22Rv1 (cell line): ENCODE data around the gene CLNS1A.
"Not testable (repeated sequence)": the region's sequence is repeated elsewhere in the genome, so short reads cannot be mapped to it uniquely, and the experiment has no call there.

Experiments
- H3K27ac ChIP-seq: fragments of 450-650 bp; 2 replicates; pipeline ENCODE4 v1.5.1; 2017
- ZFX ChIP-seq: fragments of 450-650 bp; IDR thresholded peaks from 2 replicates; pipeline ENCODE4 v1.6.1; 2017; ENCODE audit warnings: antibody characterized with exemption, borderline replicate concordance
- TF ChIP-seq, protein P1 (sequence below): fragments of 450-650 bp; IDR thresholded peaks from 2 replicates; pipeline ENCODE4 v1.5.1; 2017; ENCODE audit warnings: mild to moderate bottlenecking

Gene CLNS1A

DNA sequence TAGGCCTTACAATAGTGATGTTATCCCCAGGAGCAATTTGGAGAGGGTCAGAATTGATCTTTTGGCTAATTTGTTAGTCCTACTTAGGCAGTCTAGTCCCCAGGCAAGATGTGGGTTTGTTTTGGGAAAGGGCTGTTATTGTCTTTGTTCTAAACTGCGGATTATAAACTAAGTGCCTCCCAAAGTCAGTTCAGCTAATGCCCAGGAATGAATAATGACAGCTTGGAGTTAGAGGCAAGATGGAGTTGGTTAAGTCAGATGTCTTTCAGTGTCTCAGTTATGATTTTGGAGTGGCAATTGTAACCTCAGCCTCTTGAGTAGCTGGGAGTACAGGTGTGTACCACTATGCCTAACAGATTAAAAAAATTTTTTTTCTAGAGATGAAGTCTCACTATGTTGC, 7.3 kb upstream of the CLNS1A start:
- TF ChIP-seq ZFX, result no peak
- TF ChIP-seq, protein P1, sequence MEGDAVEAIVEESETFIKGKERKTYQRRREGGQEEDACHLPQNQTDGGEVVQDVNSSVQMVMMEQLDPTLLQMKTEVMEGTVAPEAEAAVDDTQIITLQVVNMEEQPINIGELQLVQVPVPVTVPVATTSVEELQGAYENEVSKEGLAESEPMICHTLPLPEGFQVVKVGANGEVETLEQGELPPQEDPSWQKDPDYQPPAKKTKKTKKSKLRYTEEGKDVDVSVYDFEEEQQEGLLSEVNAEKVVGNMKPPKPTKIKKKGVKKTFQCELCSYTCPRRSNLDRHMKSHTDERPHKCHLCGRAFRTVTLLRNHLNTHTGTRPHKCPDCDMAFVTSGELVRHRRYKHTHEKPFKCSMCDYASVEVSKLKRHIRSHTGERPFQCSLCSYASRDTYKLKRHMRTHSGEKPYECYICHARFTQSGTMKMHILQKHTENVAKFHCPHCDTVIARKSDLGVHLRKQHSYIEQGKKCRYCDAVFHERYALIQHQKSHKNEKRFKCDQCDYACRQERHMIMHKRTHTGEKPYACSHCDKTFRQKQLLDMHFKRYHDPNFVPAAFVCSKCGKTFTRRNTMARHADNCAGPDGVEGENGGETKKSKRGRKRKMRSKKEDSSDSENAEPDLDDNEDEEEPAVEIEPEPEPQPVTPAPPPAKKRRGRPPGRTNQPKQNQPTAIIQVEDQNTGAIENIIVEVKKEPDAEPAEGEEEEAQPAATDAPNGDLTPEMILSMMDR, result no peak
- no peak overlapping the region for H3K27ac ChIP-seq

DNA sequence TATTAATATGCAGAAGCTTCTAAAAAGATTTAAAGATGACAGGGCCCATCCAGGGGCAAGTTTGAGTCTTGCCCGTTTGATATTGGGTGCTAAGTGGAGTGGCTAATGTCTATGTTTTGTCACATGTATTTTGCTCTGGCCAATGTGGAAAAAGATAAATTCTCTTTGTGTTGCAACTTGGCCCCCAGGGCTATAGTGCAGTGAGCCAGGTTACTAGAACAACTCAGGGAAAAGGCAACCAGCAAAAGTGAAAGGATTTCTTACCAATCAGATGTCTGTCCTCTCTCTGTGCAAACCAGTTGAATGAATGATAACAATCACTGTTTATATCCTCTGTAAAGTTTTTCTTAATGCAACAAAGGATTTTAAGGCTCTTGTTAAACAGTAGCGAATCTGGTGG, 4.6 kb upstream of the CLNS1A start:
- TF ChIP-seq ZFX, result no peak
- TF ChIP-seq, protein P1, result no peak
- no peak overlapping the region for H3K27ac ChIP-seq

DNA sequence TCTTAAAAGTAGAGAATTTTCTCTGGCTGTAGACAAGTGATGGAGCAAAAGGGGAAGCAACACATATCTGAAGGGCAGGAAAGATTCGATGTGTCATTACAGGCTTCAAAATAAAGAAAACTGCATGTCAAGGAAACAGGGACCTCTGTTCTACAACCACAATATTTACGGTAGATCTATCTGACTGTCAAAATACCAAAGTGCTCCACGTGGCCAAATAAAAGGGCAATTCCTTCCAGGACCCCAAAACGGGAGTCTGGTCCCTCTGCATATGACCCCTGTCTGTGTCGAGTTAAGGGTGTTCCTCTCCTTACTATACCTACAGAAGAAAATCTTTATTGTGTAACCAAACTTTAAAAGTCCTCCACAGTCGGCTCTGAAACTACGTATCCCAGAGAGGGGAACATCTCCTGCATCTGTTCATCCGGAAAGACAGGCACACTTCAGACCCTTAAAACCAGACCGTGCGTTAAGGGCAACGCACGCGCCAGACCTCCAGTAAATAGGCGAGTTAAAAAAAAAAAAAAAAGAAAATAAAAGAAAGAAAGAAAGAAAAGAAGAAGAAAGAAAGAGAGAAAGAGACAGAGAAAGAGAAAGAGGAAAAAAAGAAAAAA, 756 bp downstream of the CLNS1A start:
- H3K27ac ChIP-seq, result peak overlapping the region; percentile 73

DNA sequence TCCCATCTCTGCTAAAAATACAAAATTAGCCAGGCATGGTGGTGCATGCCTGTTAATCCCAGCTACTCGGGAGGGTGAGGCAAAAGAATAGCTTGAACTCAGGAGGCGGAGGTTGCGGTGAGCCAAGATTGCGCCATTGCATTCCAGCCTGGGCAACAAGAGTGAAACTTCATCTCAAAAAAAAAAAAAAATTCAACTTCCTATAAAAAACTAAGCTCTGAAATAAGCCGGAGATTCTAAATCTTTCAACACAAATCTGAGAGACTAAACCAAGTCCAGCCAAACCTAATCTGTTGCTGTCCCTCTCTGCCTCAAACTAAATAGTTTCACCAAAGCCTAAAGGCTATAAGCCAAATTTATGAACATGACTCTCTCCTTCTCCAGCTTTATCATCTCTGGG, 3.7 kb downstream of the CLNS1A start:
- H3K27ac ChIP-seq, result not testable (repeated sequence)

More for the DNA sequence above, 756 bp downstream of the CLNS1A start:
- TF ChIP-seq, protein P1, result no peak
- no peak for TF ChIP-seq ZFX

DNA sequence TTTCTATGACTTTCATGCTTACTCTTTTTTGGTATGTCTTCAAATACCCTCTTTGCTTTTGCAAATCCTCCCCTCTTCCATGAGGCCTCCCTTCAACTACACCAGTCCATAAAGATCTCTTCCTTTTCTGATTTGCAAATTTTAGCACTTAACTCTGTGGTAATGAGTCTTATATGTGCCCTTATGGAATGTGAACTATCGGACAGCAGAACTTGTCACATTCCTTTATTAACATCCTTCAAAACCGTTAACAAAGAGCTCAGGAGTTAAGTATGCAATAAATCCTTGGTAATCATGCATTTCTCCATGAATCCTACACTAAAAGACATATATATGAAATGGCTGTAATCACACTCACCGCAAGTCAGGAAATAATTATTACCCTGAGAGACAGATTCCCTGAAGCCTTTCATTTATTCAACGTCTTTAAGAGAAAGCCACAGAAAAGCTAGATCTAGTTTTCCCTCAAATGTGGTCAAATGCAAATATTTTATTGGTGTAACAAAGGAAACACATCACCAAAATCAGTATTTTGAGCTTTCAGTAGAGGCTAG, 7.4 kb downstream of the CLNS1A start:
- TF ChIP-seq, protein P1, result no peak
- TF ChIP-seq ZFX, result no peak
- H3K27ac ChIP-seq, result no peak overlapping the region

DNA sequence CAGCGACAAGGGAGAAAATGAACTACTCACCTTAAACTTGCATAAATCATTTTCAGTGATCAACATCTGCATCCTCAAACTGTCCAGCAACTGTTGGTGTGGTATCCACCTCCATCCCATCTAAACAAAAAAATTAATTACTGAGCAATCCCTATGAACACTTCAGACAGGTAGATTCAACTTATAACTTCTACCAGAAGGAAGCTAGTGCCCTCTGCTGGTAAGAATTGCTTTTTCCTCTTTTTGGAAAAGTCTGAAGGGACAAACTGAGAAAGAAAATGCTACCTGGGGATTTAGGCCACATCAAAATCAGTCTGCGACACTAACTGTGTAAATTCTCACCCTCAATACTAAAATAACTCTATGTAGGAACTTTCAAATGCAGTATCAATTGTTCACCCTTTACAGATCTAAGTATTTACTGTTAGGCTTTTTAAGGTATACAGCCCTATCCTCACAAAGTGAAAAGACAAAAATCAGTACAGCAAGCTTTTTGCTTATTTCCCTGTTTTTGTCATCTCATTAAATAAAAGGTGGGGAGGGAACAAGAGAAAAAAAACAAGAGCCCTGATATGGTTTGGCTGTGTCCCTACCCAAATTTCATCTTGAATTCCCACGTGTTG, 17.9 kb downstream of the CLNS1A start:
- no peak overlapping the region for H3K27ac ChIP-seq
- TF ChIP-seq, protein P1, result peak; percentile 90
- no peak for TF ChIP-seq ZFX

DNA sequence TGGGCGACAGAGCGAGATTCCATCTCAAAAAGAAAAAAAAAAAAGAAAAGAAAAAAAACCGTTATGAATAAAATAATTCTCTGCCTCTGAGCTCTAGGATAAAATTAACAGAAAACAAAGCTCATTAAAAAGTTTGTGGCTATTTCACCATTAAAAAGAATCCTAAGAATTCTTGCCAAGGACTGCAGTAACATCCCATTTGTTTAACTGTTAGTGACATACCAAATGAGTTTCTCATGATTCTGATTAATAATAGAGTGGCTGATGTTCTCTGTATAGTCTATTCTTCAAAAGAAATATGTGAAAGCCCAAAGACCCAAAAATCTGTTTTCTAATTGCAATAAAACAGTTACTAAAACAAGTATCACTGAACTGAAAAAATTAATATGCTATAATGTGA, 19.7 kb downstream of the CLNS1A start:
- H3K27ac ChIP-seq, result no peak overlapping the region
- TF ChIP-seq ZFX, result no peak
- TF ChIP-seq, protein P1, result no peak
